PC-3 (cell line): ENCODE measurements around the gene PTPRN2. TPM values are rescaled to one million over a fixed set of nuclear protein-coding genes. Genes with fewer than 3 reads are reported as not detected.

ENCODE experiments used
- ATAC-seq: fragments of 200-7000 bp; cut with Tn5 transposase; 2 replicates; pipeline ENCODE4 v1.9.1; 2020; ENCODE audit warnings: mild to moderate bottlenecking, moderate library complexity
- BruUV-seq: library from RNA; stranded (reverse); fragments of 400-500 nt; replicated peaks from 2 replicates; lab custom pipeline; 2021; lab: Mats Ljungman, UMichigan
- CTCF ChIA-PET: fragments of 300-600 bp; sonication (Branson Sonifier 250); formaldehyde crosslinking; loops from one replicate; lab custom pipeline; 2022; ENCODE audit warnings: antibody characterized with exemption; lab: Charles Lee
- POLR2A ChIA-PET: fragments of 300-600 bp; sonication (Branson Sonifier 250); formaldehyde crosslinking; loops from one replicate; lab custom pipeline; 2022; ENCODE audit warnings: antibody characterized with exemption; ENCODE audit not compliant: unreplicated experiment; lab: Charles Lee
- DNase-seq: peaks from one replicate; pipeline ENCODE4 v3.0.0-alpha.2; 2015
- H2AFZ ChIP-seq: fragments of 300-600 bp; sonication (generic); 2 replicates; pipeline ENCODE4 v1.6.0; 2016; ENCODE audit warnings: antibody characterized with exemption, low read length
- H3F3A ChIP-seq: fragments of 300-600 bp; sonication (generic); one replicate; pipeline ENCODE4 v1.6.0; 2017; ENCODE audit warnings: antibody characterized with exemption, low read length, control low read depth, mild to moderate bottlenecking; ENCODE audit not compliant: unreplicated experiment
- H3K27ac ChIP-seq: fragments of 300-600 bp; sonication (generic); 2 replicates; pipeline ENCODE4 v1.5.1; 2016; ENCODE audit warnings: mild to moderate bottlenecking, low read length
- H3K27me3 ChIP-seq: fragments of 300-600 bp; sonication (generic); 2 replicates; pipeline ENCODE4 v1.6.1; 2016; ENCODE audit warnings: low read length, mixed read lengths
- H3K36me3 ChIP-seq: fragments of 300-600 bp; sonication (generic); 2 replicates; pipeline ENCODE4 v1.6.1; 2016; ENCODE audit warnings: low read depth, mixed run types, low read length, mixed read lengths
- H3K4me1 ChIP-seq: fragments of 300-600 bp; sonication (generic); 2 replicates; pipeline ENCODE4 v1.5.1; 2016; ENCODE audit warnings: low read length; ENCODE audit not compliant: insufficient read depth
- H3K4me2 ChIP-seq: fragments of 300-600 bp; sonication (generic); 2 replicates; pipeline ENCODE4 v1.6.0; 2016; ENCODE audit warnings: low read length
- H3K4me3 ChIP-seq: fragments of 300-600 bp; sonication (generic); 2 replicates; pipeline ENCODE4 v1.5.1; 2016; ENCODE audit warnings: mild to moderate bottlenecking, low read length, mixed read lengths
- H3K79me2 ChIP-seq: fragments of 300-600 bp; sonication (generic); 2 replicates; pipeline ENCODE4 v1.6.1; 2017; ENCODE audit warnings: low read length, mixed read lengths
- H3K9ac ChIP-seq: fragments of 300-600 bp; sonication (generic); 2 replicates; pipeline ENCODE4 v1.6.0; 2016; ENCODE audit warnings: mild to moderate bottlenecking, low read length
- H3K9me2 ChIP-seq: fragments of 300-600 bp; sonication (generic); replicated peaks from 2 replicates; pipeline ENCODE4 v1.6.1; 2016; ENCODE audit warnings: mixed run types, low read length, mixed read lengths
- H3K9me3 ChIP-seq: fragments of 300-600 bp; sonication (generic); 2 replicates; pipeline ENCODE4 v1.6.1; 2016; ENCODE audit warnings: low read length, mixed read lengths
- H4K20me1 ChIP-seq: fragments of 300-600 bp; sonication (generic); 2 replicates; pipeline ENCODE4 v1.6.1; 2016; ENCODE audit warnings: low read length, mixed read lengths
- CTCF ChIP-seq: fragments of 300-600 bp; sonication (generic); conservative IDR thresholded peaks from 2 replicates; pipeline ENCODE4 v1.5.1; 2017; ENCODE audit warnings: antibody characterized with exemption, low read depth, mild to moderate bottlenecking, low read length
- EZH2 ChIP-seq: fragments of 300-600 bp; sonication (generic); IDR thresholded peaks from one replicate; pipeline ENCODE4 v1.6.1; 2017; ENCODE audit warnings: antibody characterized with exemption, mild to moderate bottlenecking, low read length; ENCODE audit not compliant: unreplicated experiment
- EZH2phosphoT487 ChIP-seq: fragments of 300-600 bp; sonication (generic); IDR thresholded peaks from 2 replicates; pipeline ENCODE4 v1.6.1; 2018; ENCODE audit warnings: mild to moderate bottlenecking, antibody characterized with exemption, low read length, borderline replicate concordance
- intact Hi-C: fragments of 100-400 bp; cut with micrococcal nuclease; formaldehyde crosslinking; loops from 2 replicates; pipeline ENCODE4 v1.9.0; 2023
- total RNA-seq: library from RNA; depleted of rRNA; stranded (reverse); fragments of >200 nt; gene quantifications from 2 replicates; pipeline ENCODE4 v1.2.3, GENCODE V29; 2014

Gene PTPRN2
- total RNA-seq, 1 experiment from 2014 or later, result 3.2 TPM

DNA sequence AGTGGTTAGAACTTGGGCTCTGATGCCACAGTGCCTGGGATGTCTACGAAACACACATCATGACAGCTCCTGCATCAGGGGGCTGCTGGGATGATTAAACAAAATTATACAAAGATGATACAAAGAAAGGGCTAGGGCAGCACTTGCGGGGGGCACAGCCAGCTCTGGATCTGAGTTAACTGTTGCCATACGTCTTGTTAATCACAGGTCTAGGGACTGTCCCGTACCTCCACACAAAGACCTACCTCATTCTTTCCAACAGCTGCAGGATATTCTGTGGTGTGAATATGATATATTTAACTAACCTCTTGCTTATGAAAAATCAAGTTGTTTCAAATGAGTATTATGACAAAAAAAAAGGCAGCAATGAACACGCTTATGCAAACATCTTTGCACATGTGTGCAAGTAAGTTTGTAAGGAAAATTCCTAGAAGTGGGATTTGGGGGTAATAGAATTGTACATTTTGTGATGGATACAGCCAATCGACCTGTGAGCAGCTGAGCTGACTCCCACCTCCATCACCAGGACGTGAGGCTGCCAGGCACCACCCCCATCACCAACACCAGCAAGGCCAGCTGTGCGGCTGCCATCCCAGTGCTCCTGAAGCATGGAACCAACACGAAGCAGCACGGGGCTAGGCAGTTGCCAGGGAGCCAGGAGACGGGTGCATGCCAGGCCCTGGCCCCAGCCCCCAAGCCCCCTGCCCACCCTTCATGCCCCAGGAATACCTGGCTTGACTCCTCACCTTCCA lies 23.5 kb downstream of the PTPRN2 start:
- BruUV-seq, result no TSS peak
- Histone ChIP-seq H4K20me1 (no peaks in the 10 kb centered on the region), H3K27me3 (peaks cover 60% of the 10 kb centered on the region), H3K4me3 (no peak overlapping the region), H3K9ac (no peak overlapping the region), H3K4me2 (no peak overlapping the region), H3K36me3 (no peaks in the 10 kb centered on the region), H2AFZ (no peak overlapping the region), H3K79me2 (no peaks in the 10 kb centered on the region), H3K9me3 (no peaks in the 10 kb centered on the region), H3K4me1 (no peaks in the 10 kb centered on the region), H3F3A (no peaks in the 10 kb centered on the region), H3K9me2 (no peaks in the 10 kb centered on the region), H3K27ac (no peak overlapping the region)
- no peak for TF ChIP-seq EZH2phosphoT487
- no peak for TF ChIP-seq EZH2
- no peak for TF ChIP-seq CTCF
- POLR2A ChIA-PET, result no interaction called here
- CTCF ChIA-PET, result no interaction called here
- intact Hi-C loops, result no loop called here
- DNase-seq, result no peak
- ATAC-seq, result no peak

DNA sequence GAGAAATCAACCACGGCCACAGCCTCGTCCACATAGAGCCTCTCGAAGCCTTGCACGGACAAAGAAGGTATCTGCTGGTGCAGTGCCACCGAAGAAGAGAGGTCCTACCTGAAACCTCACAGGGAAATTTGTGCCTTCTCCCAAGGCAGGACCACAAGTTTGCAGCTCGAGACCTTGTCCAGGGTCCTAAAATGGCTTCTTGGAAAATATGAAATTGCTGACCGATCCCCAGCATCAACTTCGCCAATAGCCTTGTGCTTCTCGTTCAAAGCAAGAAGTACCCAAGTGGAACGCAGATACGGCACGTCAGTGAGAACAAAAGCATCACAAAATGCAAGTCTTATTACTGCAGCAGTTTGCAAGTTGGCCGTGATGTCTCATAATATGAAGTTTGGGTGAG lies 24.6 kb downstream of the PTPRN2 start:
- Histone ChIP-seq H3K27me3 (peaks cover 60% of the 10 kb centered on the region), H3F3A (no peaks in the 10 kb centered on the region), H3K36me3 (no peaks in the 10 kb centered on the region), H3K4me2 (no peak overlapping the region), H3K9me2 (no peaks in the 10 kb centered on the region), H2AFZ (no peak overlapping the region), H3K4me1 (no peaks in the 10 kb centered on the region), H3K27ac (no peak overlapping the region), H3K9ac (no peak overlapping the region), H3K4me3 (no peak overlapping the region), H3K9me3 (no peaks in the 10 kb centered on the region), H4K20me1 (no peaks in the 10 kb centered on the region), H3K79me2 (no peaks in the 10 kb centered on the region)
- no TSS peak for BruUV-seq
- TF ChIP-seq EZH2 (no peak), CTCF (no peak), EZH2phosphoT487 (no peak)
- intact Hi-C loops, result no loop called here
- CTCF ChIA-PET, result no interaction called here
- no peak for ATAC-seq
- POLR2A ChIA-PET, result no interaction called here
- no peak for DNase-seq

DNA sequence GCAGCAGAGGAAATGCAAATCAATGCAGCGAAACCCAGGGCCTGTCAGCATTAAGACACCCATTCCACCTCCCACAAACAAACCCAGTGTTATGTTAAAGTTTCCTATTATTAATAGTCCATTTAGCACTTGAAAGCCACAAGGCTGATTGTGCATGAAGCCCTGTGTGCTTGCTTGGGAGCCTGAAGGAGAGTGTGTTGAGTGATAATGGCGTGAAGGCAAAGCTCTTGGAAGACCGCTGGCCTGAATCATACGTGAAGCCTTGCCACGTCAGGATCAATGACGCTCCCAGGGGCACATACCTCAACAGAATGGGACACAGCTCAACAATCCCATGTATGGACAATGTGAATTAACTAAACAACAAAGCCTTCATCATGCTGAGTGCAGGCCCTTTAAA lies 25.1 kb downstream of the PTPRN2 start:
- Histone ChIP-seq H3K79me2 (no peaks in the 10 kb centered on the region), H3F3A (no peaks in the 10 kb centered on the region), H3K27ac (no peak overlapping the region), H3K9ac (no peak overlapping the region), H3K9me2 (no peaks in the 10 kb centered on the region), H3K27me3 (peaks cover 60% of the 10 kb centered on the region), H3K4me2 (no peak overlapping the region), H3K4me1 (no peaks in the 10 kb centered on the region), H4K20me1 (no peaks in the 10 kb centered on the region), H3K4me3 (no peak overlapping the region), H2AFZ (no peak overlapping the region), H3K9me3 (no peaks in the 10 kb centered on the region), H3K36me3 (no peaks in the 10 kb centered on the region)
- ChIA-PET POLR2A (no interaction called here), CTCF (no interaction called here)
- no peak for TF ChIP-seq EZH2phosphoT487
- TF ChIP-seq CTCF, result no peak
- no peak for TF ChIP-seq EZH2
- intact Hi-C loops, result no loop called here
- no peak for ATAC-seq
- DNase-seq, result no peak
- BruUV-seq, result no TSS peak
